Peyer's patch (tissue), 4 donors: ENCODE results near the gene OR52B6.

Experiments
- CTCF ChIP-seq, 6 experiments: fragments of 450-650 bp in 4 of 6; fragments of 200-600 bp in 2 of 6; sonication (generic) in 1 of 6; IDR thresholded peaks; one replicate each; pipeline ENCODE4 v1.5.1; 2017 to 2019; ENCODE audit warnings: antibody characterized with exemption in 6 of 6, mild to moderate bottlenecking in 3 of 6, moderate library complexity in 1 of 6
- POLR2A ChIP-seq, 2 donors: fragments of 450-650 bp; IDR thresholded peaks; one replicate each; pipeline ENCODE4 v1.5.1; 2017; ENCODE audit warnings: antibody characterized with exemption in 2 of 2, mild to moderate bottlenecking in 2 of 2, moderate library complexity in 2 of 2

DNA sequence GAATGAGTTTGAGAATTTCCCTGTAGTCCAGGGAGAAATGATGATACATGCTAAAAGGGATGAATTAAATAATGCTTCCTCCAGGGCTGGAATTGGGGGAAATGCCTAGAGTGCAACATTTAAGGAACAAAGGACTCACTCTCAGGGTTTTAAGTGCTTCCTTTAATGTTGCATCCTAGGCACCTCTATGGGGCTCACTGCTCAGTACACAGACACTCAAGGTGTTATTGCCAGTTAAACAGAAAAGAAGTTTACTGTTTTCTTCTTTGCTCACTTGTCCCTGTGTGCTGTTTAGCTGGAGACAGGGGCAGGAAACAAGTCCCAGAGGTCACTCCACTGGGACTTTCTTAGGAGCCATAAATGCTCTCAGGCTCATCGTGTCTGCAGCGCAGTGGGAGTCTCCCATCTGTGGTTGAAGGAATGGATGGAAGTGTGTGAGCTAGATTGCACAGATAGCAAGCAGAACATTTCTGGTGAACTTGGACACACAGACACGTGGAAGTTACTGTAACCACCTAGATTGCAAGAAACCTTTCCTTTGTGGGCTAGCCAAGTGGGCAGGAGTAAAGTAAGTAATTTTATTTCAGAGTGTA lies 24.0 kb upstream of the OR52B6 start:
- TF ChIP-seq CTCF (IDR thresholded peaks at IDR 0.05) (no peak), POLR2A (IDR thresholded peaks at IDR 0.05) (no peak)
